HG03025 (cell line): Measurements from ENCODE around the gene DEFB131A.
"Not testable (repeated sequence)": the region's sequence is repeated elsewhere in the genome, so short reads cannot be mapped to it uniquely, and the experiment has no call there.

Experiments
- ATAC-seq: cut with Tn5 transposase; IDR thresholded peaks from one replicate; pipeline ENCODE4 v1.9.1; 2021; ENCODE audit warnings: mild to moderate bottlenecking, moderate library complexity; ENCODE audit not compliant: unreplicated experiment, low FRiP score

DEFB131A gene

DNA sequence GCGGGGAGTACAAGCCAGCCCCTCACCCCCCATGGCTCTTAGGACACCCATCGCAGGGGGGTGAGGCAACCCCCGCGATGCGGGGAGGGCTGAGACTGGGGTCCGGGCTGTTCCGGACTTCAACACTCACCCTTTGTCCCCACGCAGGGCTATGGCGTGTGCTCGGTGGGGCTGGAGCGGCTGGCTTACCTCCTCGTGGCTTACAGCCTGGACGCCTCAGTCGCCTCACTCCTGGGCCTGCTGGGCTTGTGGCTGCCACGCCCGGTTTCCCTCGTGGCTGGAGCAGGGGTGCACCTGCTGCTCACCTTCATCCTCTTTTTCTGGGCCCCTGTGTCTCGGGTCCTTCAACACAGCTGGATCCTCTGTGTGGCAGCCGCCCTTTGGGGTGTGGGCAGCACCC is 49.4 kb downstream of the DEFB131A start:
- not testable (repeated sequence) for ATAC-seq

DNA sequence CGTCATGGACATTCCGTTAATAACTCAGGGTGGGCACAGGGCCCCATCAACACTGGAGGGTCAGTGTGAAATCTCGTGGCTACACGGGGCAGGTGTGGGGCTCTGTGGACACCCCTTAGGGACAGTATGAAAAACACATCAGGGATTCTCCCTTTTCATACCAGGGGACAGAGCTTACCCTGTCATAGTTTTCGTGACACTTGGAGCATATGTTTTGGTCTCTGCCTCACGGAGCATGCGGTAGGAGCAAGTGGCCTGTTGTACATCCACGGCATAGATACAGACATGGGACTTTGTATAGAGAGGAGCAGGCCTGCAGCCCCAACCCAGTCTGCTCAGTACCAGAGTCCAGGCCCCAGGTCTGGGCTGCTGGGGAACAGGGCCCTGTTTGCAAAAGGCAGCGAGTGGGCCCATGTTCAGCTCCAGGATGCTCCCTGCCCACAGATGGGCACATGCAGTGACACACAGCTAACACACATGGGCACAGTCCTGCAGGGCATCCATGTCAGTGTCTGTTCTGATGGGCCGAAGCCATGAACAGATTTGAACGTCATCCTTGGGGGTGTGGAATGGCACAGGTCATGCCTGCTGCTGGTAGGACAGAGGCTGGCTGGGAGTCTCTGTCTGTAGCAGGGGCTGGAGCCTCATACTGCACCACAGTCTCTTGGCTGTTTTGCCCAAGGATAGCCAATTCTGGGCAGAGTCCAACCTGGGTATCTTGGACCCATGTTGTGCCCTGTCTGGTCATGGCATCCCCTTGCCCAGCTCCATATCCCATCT is 50.2 kb downstream of the DEFB131A start:
- ATAC-seq = not testable (repeated sequence)

DNA sequence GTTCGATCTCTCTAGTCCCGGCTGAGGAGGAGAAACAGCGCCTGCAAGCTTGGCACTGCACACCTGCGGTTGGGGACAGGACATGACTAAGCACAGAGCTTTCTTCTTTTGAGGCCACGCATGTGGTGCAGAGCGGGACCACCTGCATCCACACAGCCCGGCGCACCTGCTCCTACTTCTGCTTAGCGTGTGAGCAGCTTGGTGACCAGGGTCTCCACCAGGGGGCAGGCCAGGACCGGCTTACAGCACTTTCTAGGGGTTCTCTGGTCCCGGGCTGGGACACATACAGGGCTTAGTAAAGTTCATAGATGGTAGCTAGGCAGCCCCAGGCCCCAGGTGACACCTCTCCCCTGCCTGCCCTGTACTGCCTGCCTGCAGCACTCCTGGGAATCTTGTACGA is 51.2 kb downstream of the DEFB131A start:
- ATAC-seq = not testable (repeated sequence)

DNA sequence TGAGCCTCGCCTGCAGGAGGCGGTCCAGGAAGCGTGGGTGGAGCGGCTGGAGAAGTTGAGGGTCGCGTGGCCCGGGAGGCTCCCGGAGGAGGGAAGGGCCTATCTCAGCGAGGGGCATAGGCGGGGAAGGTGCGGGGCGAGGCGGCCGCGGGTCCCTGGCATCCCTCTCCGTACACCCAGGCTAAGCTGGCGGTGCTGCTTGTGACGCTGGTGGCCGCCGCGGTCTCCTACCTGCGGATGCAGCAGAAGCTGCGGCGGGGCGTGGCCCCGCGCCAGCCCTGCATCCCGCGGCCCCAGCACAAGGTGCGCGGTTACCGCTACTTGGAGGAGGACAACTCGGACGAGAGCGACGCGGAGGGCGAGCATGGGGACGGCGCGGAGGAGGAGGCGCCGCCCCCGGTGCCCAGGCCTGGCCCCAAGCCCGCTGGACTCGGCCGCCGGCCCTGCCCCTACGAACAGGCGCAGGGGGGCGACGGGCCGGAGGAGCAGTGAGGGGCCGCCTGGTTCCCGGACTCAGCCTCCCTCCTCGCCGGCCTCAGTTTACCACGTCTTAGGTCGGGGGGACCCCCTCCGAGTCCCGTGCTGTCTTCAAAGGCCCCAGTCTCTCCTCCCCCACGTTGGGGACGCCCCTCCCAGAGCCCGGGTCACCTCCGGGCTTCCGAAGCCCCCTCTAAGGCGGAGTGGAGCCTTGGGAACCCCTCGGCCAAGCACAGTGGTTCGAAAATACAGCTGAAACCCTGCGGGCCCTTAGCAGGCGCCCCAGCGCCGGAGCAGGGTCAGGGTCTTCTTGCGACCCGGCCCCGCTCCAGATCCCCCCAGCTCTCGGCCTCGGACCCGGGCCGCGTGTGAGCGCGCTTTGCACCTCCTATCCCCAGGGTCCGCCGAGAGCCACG is 53.6 kb downstream of the DEFB131A start:
- not testable (repeated sequence) for ATAC-seq

DNA sequence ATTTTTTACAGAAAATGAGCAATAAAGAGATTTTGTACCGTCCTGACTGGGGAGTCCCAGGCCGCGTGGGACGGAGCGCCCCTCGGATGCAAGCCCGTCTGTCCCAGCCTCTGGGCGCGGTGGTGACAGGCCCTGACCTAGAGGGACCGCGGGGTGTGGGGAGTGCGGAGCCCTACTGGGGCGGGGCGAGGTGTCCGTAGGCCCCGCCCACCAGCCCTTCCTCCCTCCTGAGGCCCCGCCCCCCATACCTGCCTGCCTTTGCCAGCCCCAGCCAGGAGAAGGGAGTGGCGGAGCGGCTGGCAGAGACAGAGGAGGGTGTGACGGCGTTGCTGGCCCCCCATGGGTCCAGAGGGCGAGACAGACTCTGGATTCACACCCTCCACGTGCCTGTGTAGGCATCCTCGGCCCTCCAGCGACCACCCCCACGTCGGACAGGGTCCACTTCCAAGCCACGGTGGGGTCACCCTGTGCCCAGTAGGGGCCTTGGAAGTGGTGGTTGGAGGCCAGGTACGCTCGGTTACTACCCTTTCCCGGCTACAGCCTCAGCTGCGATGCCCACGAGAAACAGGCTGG is 54.3 kb downstream of the DEFB131A start:
- ATAC-seq = not testable (repeated sequence)

DNA sequence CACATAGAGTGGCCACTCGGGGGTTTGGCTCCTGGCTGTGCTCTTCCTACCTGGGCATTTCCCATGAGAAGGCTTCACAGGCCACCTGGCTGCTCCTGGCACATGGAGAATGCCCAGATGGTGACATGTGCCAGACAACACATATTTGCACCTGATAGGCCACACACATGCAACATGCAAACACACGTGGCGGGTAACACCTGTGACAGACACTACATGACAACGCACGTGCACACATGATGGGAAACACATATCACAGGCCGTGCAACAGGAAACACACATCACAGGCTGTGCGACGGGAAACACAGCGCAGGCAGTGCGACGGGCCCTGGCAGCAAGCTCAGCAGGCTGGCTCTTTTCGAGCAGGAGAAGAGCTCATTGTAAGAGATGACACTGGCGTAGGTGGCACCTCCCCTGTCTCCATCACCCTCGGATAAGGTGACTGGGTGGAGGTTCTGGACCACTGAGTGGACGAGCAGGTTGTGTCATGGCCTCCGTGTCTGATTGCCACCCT is 55.8 kb downstream of the DEFB131A start:
- ATAC-seq = not testable (repeated sequence)
